ENCODE measurements around the gene FTCD. TPM values are rescaled to one million over a fixed set of nuclear protein-coding genes. Genes with fewer than 3 reads are reported as not detected.

The FTCD gene
- total and polyA plus RNA-seq, 12 donors = 0.20 to 16.8 (median 1.9) TPM; not detected in 2

GRCh38 chr21:46153247-46154154, 1.9 kb downstream of the FTCD start:
- Histone ChIP-seq H3K4me3 (peak overlapping the region in 1 of 4 donors; percentile 25), H3K27ac (peak overlapping the region in 1 of 5 donors; percentile 4), H3K9me3 (replicated peaks in 1 of 3) (no peaks in the 10 kb centered on the region), H3K4me1 (replicated peaks in 1 of 2) (peaks cover 11 to 12% of the 10 kb centered on the region in 2 donors), H3K36me3 (replicated peaks in 1 of 2) (no peaks in the 10 kb centered on the region), H3K27me3 (no peaks in the 10 kb centered on the region)
- 9 to 36% (median 31%) methylated on average over 4 to 33 of the region's 33 CpGs for WGBS, 4 donors
- TF ChIP-seq POLR2A (IDR thresholded peaks at IDR 0.05) (no peak), CTCF (IDR thresholded peaks at IDR 0.05) (peak; percentile 45 to 70 (median 65))
- intact Hi-C loops (cut with DNase I) = no loop called here
- DNase-seq = peak; percentile 54 to 80 (median 70)

DNA sequence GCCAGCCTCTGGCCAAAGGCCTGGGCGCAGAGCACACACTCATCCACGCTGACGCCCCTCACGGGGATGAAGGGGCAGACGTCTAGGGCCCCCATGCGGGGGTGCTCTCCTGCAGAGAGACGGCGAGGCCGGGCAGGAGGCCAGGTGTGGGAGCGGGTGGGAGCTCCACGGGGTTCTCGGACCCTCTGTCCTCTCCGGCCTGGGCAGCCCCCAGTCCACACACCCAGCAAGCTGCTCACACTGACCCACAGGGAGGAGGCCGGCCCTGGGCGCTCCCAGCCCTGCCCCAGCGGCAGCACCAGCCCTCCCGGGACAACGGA, 2.5 kb downstream of the FTCD start:
- Histone ChIP-seq H3K36me3 (replicated peaks in 1 of 2) (no peaks in the 10 kb centered on the region), H3K27me3 (no peaks in the 10 kb centered on the region), H3K9me3 (replicated peaks in 1 of 3) (no peaks in the 10 kb centered on the region), H3K27ac (peak overlapping the region in 1 of 5 donors; percentile 4), H3K4me3 (peak overlapping the region in 1 of 4 donors; percentile 25), H3K4me1 (replicated peaks in 1 of 2) (peaks cover 11 to 12% of the 10 kb centered on the region in 2 donors)
- 13 to 52% (median 31%) methylated on average over 4 to 18 of the region's 18 CpGs; no CpG with 5 or more reads in 1 of the 4 donors for WGBS, 4 donors
- intact Hi-C loops (cut with DNase I) = no loop called here
- TF ChIP-seq CTCF (IDR thresholded peaks at IDR 0.05) (no peak), POLR2A (IDR thresholded peaks at IDR 0.05) (no peak)
- DNase-seq = peak in 2 of 7 donors; percentile 25

GRCh38 chr21:46151989-46152926, 3.1 kb downstream of the FTCD start:
- intact Hi-C loops (cut with DNase I) = no loop called here
- peak overlapping the region in 1 of 5 donors; percentile 4 for H3K27ac ChIP-seq
- H3K4me3 ChIP-seq = no peak overlapping the region
- no peak for TF ChIP-seq POLR2A (IDR thresholded peaks at IDR 0.05)
- no peak for TF ChIP-seq CTCF (IDR thresholded peaks at IDR 0.05)
- no peaks in the 10 kb centered on the region for H3K9me3 ChIP-seq (replicated peaks in 1 of 3)
- H3K4me1 ChIP-seq (replicated peaks in 1 of 2) = peaks cover 11 to 12% of the 10 kb centered on the region in 2 donors
- H3K36me3 ChIP-seq (replicated peaks in 1 of 2) = no peaks in the 10 kb centered on the region
- 83 to 88% (median 86%) methylated on average over 39 to 45 of the region's 45 CpGs for WGBS, 4 donors
- no peaks in the 10 kb centered on the region for H3K27me3 ChIP-seq
- peak; percentile 0 to 49 (median 16) for DNase-seq

All from adrenal gland (tissue), 12 donors.